Measurements from ENCODE around the gene ZNHIT1.

The ZNHIT1 gene

DNA sequence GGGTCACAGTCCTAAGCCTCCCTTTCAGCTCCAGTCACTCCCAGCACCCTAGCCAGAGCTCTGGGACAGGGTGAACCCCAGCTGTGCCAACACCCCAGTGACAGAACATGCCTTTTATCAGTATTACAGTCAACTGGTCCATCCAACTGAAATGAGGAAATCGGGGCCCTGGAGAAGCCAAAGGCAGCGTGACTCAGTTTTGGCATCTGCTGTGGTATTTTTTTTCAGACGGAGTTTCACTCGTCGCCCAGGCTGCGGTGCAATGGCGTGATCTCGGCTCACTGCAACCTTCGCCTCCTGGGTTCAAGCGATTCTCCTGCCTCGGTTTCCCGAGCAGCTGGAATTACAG, 23.0 kb downstream of the ZNHIT1 start:
- no peak overlapping the region for H3K4me3 ChIP-seq (ENCODE audit: low read depth, low read length)
- TF ChIP-seq, protein P1, sequence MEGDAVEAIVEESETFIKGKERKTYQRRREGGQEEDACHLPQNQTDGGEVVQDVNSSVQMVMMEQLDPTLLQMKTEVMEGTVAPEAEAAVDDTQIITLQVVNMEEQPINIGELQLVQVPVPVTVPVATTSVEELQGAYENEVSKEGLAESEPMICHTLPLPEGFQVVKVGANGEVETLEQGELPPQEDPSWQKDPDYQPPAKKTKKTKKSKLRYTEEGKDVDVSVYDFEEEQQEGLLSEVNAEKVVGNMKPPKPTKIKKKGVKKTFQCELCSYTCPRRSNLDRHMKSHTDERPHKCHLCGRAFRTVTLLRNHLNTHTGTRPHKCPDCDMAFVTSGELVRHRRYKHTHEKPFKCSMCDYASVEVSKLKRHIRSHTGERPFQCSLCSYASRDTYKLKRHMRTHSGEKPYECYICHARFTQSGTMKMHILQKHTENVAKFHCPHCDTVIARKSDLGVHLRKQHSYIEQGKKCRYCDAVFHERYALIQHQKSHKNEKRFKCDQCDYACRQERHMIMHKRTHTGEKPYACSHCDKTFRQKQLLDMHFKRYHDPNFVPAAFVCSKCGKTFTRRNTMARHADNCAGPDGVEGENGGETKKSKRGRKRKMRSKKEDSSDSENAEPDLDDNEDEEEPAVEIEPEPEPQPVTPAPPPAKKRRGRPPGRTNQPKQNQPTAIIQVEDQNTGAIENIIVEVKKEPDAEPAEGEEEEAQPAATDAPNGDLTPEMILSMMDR (conservative IDR thresholded peaks at IDR 0.05; ENCODE audit: low read depth, low read length): no peak
- DNase-seq (ENCODE audit: low read depth): no peak

- DNase-seq (ENCODE audit: low read depth): no peak
- no peak overlapping the region for H3K4me3 ChIP-seq (ENCODE audit: low read depth, low read length)
- TF ChIP-seq, protein P1 (conservative IDR thresholded peaks at IDR 0.05; ENCODE audit: low read depth, low read length): no peak
These were observed 23.7 kb downstream of the ZNHIT1 start for GRCh38 chr7:101241443-101242349.

- peak; percentile 49 for DNase-seq (ENCODE audit: low read depth)
- TF ChIP-seq, protein P1 (conservative IDR thresholded peaks at IDR 0.05; ENCODE audit: low read depth, low read length): no peak
- H3K4me3 ChIP-seq (ENCODE audit: low read depth, low read length): peak overlapping the region; percentile 98
These were observed 25.8 kb downstream of the ZNHIT1 start for GRCh38 chr7:101243646-101244374.

GRCh38 chr7:101244375-101245146, 26.6 kb downstream of the ZNHIT1 start, which contains the start of gene FIS1:
Gene FIS1 (minus strand): TSS chr7:101245081. CDS start chr7:101245004, 77 bp downstream.
- peak within 1 kb of the TSS; percentile 98 for H3K4me3 ChIP-seq (ENCODE audit: low read depth, low read length)

DNA sequence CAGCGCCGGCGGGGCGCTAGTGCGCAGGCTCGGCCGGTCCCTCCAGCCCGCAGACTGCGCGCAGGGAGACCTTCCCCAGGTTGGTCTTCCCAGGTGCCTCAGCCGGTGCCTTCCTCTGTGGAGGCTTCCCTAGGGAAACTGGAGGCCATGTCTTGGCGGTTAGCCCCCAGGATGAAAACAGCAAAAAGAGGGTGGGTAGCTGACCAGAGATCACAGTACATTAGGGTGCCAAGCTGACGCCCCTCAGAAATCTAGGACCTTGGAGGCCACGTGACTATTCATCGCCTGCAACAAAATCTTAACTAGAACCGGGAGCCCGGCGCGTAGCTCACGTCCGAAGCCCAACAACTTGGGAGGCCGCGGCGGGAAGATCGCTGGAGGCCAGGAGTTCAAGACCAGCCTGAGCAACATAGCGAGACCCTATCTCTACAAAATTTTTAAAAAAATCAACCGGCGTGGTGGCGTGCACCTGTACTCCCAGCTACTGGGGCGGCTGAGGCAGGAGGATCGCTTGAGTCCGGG, 27.2 kb downstream of the ZNHIT1 start:
- TF ChIP-seq, protein P1 (conservative IDR thresholded peaks at IDR 0.05; ENCODE audit: low read depth, low read length): no peak
- peak overlapping the region; percentile 98 for H3K4me3 ChIP-seq (ENCODE audit: low read depth, low read length)
- DNase-seq (ENCODE audit: low read depth): no peak

More at GRCh38 chr7:101244375-101245146, 26.6 kb downstream of the ZNHIT1 start, which contains the start of gene FIS1:
- TF ChIP-seq, protein P1 (conservative IDR thresholded peaks at IDR 0.05; ENCODE audit: low read depth, low read length): peak; percentile 85
- DNase-seq (ENCODE audit: low read depth): peak; percentile 92

GRCh38 chr7:101248276-101248675, 30.3 kb downstream of the ZNHIT1 start:
- TF ChIP-seq, protein P1 (conservative IDR thresholded peaks at IDR 0.05; ENCODE audit: low read depth, low read length): no peak

More at GRCh38 chr7:101248276-101248675, 30.3 kb downstream of the ZNHIT1 start:
- no peak for DNase-seq (ENCODE audit: low read depth)
- no peak overlapping the region for H3K4me3 ChIP-seq (ENCODE audit: low read depth, low read length)

Measured in choroid plexus epithelial cell (primary cell).